Sciatic nerve (tissue), 2 donors: ENCODE data around the gene MYH6. TPM values are rescaled to one million over a fixed set of nuclear protein-coding genes. Genes with fewer than 3 reads are reported as not detected.

Experiments used
- ATAC-seq: fragments of 200-7000 bp; cut with Tn5 transposase; one replicate; pipeline ENCODE4 v1.9.1; 2020; ENCODE audit warnings: mild to moderate bottlenecking, moderate library complexity
- DNase-seq: peaks from one replicate; pipeline ENCODE4 v3.0.0-alpha.2; 2020; ENCODE audit warnings: low spot score
- intact Hi-C: fragments of 100-400 bp; cut with DNase I; formaldehyde crosslinking; loops from one replicate; pipeline ENCODE4 v1.14.2; 2022
- total RNA-seq: library from RNA; stranded (reverse); fragmentation: NEBNext Ultra II Directional; extraction: Animal tissue kit (Norgen Biotek cat#: 25700); gene quantifications from one replicate; pipeline ENCODE4 v1.2.1, GENCODE V29; 2021
- donor health status: DM: no; HTN: no; CAD: no.
- donor health status: DM: no; HTN: no; CAD: no.

MYH6 gene
- total RNA-seq, 1 donor from 2014 or later = not detected

DNA sequence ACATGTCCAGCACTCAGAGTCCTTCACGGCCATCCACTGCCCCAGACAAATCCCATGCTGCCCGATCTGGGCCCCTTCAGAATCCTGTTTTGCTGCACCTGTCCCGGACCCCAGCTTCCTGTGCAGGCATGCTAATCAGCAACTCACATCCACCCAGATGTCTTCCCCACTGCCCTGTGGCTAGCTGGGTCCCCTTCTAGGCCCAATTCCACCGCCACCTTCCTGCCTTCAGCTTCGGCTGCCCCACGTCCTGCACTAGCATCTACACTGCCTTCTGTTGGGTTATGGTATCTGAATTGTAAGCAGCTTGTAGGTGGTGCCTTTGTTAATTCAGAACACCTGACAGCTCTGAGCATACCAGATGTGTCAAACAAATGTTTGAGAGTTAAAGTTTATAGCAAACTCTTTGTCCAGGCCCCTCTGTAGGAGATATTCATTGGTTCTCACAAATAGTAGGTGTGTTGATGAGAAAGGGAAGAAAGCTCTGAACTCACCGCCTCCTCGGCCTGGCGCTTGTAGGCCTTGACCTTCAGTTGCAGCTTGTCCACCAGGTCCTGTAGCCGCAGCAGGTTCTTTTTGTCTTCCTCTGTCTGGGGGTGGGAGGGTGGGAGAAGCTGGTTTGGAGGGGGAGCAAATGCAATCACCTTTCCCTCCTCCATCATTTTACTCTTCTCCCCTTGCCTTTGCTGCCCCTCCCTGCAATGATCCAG lies 25.2 kb downstream of the MYH6 start:
- DNase-seq (no peak), ATAC-seq (no peak)
- intact Hi-C loops = no loop called here

DNA sequence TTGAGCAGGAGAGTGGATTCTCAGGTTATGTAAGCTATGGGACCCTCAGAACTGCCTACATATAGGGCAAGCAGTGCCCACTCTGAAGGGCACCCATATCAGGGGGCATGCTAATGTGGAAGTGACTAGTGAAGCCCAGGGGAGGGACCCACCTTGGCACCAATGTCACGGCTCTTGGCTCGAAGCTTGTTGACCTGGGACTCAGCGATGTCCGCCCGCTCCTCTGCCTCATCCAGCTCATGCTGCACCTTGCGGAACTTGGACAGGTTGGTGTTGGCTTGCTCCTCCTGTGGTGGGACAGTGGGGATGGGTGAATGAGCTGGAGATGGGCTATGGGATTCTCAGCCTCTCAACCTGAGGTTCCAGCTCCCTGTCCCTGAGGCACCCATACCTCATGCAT lies 25.8 kb downstream of the MYH6 start:
- ATAC-seq = no peak
- intact Hi-C loops = no loop called here
- no peak for DNase-seq

DNA sequence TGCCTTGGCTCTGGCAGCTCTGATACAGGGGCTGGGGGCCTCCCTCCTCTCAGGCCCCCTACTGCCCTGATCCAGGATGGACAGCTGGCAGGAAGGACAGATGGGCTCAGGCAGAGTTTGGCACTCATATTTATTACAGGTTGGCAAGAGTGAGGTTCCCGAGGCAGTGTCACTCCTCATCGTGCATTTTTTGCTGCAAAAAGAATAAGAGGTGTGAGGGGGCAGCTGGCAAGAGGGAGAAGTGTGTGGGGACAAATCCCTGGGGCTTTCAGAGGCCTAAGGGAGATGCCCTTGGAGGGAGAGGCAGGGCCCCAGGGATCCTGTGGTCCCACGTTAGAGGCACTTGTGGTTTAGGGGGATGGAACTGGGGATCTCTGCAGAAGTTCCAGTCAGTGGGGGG lies 26.2 kb downstream of the MYH6 start:
- no peak for ATAC-seq
- DNase-seq = no peak
- intact Hi-C loops = loop anchor here (2.0 kb wide), 1 partner anchor 53 kb away; no protein-coding TSS in a partner anchor

DNA sequence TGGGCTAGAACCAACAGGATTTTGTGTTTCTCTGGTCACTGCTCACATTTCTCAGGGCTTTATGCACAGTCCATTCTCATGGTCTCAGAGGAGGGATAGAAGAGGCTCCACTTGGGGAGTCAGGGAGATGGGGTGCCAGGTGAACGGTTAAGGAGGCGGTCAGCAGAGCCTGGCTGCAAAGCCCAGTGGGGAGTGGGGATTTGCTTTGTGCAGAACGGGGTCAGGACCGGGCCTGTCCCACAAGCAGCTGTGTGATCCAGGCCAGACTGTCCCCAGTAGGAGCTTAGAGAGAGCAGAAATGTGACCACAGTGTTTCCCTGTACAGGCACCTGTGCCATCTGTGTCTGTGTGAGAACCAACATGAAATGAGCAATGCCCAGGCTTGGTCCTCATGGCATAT lies 27.1 kb downstream of the MYH6 start:
- intact Hi-C loops = loop anchor here (2.0 kb wide), 1 partner anchor 52 kb away; no protein-coding TSS in a partner anchor
- ATAC-seq = no peak
- DNase-seq = no peak

DNA sequence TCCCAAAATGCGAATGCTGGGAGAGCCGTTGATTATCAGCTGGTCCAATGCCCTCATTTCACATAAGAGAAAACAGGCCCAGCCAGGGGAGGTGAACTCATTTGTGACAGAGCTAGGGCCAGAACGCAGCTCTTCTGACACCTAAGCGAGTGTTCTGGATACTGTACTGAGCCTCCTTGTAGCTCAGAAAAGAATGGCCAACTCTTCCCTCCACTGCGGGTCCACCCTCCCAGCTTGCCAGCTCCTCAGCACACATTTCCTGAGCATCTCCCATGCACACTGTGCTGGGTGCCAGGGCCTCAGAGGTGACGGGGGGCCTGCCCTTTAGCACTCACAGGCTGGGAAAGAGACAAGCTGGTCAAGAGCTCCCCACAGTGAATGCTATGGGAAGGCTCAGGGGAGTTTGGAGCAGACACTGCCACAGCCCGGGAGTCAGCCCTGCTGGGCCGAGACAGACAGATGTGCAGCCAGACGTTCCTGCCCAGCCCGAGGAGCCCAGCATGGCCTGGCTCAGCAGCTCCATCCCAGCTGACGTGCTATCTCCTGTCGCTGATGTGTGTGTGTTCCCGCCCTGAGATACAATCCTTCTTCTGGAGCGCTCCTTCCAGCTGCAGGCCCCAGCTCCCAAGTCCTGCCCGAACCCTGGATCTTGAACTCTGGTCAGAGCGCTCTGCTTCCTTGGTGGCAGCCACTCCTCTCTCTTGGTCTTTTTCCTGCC lies 27.7 kb downstream of the MYH6 start:
- DNase-seq = no peak
- intact Hi-C loops = loop anchor here (2.0 kb wide), 1 partner anchor 52 kb away; no protein-coding TSS in a partner anchor
- ATAC-seq = no peak

DNA sequence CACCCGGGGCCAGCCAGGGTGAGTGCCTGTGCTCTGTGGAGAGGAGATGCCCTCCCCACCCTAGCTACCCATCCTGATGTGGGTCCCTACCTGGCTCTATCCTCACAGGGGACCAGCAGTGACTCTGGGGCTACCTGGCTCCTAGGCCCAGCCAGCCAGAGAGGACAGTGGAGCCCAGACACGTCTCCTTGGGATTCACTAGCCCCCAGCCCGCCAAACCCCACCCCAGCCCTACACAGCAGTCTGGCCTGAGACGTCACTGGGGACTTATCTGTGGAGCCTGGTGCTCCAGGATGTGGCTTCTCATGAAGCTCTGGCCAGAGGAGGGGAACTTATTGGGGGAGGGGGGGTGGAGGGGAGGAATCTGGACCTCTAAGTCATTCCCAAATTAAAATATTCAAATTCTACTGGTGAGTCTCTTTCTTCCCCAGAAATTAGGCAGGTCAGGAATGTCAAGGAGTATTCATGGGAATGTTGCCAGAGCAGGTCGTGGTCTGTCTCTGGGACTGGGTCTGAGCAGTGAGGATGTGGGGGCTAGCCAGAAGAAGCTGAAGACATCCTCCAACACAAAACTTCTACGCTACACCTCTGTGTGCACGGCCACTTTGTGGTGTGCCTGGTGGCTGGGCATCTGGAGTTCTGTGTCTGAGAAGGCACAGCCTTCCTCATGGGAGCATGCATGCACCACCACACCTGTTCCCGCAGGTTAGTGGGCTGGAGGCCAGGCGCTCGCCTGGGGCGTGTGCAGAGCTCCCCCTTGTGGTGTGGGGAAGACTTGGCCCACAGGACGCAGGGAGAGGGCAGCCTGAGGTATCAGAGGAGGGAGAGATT lies 28.5 kb downstream of the MYH6 start:
- DNase-seq (peak; percentile 79), ATAC-seq (no peak)
- intact Hi-C loops = loop anchor here (2.0 kb wide), 1 partner anchor 51 kb away; no protein-coding TSS in a partner anchor

DNA sequence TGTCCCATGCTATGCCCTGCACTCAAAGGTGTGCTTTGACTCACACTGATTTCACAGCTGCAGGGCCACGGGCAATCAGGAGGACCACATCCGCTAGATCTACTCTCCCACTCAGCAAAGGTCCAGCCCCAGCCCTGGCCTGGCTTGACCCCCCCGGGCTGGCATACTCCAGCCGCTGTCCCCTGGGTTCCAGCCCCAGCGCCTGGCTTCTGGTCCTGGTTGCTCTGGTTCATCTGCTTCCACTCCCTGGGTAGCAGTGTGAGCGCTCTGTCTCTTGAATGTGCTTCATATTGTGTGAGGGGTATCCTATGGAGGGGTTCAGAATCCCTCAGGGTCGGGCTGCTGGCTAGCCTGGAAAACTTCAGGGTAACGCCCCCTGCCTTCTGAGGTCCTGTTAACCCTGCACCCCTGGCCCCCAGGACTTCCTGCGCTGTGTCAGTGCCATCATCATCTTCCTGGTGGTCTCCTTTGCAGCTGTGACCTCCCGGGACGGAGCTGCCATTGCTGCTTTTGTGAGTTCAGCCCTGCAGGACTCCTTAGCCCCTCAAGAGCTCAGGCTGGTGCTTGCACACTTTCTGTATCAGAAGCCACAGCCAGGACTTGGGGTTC lies 29.4 kb downstream of the MYH6 start:
- intact Hi-C loops = no loop called here

DNA sequence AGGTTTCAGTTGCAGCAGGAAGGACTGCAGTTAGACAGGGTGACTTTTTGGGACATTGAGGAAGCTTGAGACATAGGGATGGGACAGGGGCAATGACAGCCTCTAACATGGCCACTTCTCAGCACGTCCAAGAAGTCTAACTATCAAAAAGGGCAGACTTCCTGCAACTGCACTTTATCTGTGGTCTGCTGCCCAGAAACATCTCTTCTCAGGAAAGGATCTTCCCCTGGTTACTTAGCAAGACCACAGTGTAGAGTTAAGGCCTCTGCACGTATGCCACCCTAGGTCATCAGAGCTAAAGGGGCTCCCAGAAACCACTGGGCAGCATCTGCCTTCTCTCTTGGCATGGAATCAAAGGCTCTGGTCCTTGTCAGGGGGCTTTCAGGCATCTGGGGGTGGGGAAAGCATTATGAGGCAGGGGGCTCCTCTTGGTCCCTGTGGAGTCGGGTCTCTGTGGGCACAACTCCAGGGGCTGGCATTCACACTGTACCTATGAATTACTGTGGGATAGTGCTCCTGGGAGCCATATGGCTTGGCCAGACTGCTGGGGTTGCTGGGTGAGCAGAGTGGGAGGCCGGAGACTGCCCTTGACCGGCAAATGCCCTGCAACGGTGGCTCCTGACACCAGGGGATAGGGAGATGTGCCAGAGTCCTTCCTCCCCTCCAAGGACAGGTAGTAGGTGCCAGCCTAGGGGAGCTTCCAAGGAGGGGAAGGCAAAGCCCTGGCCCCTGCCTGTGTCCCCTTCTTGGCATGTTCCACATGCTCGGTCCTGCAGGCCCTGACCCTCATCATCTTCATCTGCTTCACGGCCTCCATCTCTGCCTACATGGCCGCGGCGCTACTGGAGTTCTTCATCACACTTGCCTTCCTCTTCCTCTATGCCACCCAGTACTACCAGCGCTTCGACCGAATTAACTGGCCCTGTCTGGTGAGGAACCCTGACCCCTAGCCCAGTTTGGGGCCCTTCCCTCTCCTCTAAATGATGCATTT lies 30.2 kb downstream of the MYH6 start:
- DNase-seq = no peak
- intact Hi-C loops = no loop called here
- ATAC-seq = no peak

More for the DNA sequence above, 29.4 kb downstream of the MYH6 start:
- DNase-seq (no peak), ATAC-seq (no peak)

DNA sequence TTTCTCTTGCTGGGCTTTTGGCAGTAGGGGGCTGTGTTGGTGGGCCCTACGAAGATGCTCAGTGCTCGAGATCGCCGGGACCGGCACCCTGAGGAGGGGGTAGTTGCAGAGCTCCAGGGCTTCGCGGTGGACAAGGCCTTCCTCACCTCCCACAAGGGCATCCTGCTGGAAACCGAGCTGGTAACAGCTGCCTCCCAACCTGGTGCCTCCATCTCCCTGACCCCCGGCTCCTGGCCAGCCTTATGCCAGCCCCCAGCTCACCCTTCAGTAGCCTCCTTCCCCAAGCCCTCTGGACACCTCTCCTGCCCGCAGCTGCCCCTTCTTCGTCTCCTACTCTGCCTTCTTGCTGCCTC lies 30.9 kb downstream of the MYH6 start:
- ATAC-seq = no peak
- no peak for DNase-seq
- intact Hi-C loops = no loop called here

DNA sequence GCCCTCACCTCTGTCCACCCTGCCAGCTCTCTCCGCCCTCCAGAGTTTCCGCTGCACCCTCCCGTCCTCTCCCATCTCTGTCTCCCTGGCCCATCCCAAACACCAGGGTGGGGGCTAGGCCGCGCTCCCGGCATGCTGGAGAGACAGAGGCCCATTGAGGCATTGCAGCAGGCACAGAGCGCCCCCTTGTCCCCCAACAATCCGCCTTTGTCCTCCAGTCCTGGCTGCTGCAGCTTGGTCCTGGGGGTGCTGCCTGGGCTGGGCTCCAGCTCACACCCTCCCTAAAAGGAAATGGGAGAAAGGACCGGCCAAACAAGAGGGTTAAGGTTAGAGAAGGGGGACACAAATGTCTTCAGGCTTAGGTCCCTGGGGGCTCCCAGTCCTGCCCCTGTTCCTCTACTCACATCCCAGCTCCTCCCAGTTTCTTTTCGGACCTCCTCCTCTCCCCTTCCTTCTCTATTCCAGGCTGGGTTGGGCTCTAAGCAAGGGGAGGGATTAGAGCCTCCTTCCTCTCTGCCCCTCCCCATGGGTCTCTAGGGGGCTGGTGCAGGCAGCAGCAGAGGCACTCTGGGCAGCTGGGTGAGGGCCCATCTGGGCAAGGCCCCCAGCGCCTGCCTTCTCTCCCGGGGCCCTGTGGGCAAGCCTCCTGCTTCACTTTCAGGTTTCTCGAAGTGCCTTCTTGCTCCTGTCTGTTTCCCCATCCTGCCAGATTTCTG lies 31.4 kb downstream of the MYH6 start, which contains the start of gene CMTM5:
Gene CMTM5 (plus strand): TSS at position 565 of the 716 bp plus-strand sequence. CDS start 206 bp downstream, outside the sequence.
- ATAC-seq = peak; percentile 91
- intact Hi-C loops = no loop called here
- peak; percentile 89 for DNase-seq

DNA sequence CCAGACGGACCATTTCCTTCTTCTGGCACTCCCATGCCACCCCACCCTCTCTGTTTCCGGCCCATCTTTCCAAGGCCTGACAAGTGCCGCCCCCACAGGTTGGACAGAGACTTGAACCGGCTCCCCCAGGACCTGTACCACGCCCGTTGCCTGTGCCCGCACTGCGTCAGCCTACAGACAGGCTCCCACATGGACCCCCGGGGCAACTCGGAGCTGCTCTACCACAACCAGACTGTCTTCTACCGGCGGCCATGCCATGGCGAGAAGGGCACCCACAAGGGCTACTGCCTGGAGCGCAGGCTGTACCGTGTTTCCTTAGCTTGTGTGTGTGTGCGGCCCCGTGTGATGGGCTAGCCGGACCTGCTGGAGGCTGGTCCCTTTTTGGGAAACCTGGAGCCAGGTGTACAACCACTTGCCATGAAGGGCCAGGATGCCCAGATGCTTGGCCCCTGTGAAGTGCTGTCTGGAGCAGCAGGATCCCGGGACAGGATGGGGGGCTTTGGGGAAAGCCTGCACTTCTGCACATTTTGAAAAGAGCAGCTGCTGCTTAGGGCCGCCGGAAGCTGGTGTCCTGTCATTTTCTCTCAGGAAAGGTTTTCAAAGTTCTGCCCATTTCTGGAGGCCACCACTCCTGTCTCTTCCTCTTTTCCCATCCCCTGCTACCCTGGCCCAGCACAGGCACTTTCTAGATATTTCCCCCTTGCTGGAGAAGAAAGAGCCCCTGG lies 32.4 kb downstream of the MYH6 start:
- ATAC-seq (no peak), DNase-seq (no peak)
- intact Hi-C loops = no loop called here

DNA sequence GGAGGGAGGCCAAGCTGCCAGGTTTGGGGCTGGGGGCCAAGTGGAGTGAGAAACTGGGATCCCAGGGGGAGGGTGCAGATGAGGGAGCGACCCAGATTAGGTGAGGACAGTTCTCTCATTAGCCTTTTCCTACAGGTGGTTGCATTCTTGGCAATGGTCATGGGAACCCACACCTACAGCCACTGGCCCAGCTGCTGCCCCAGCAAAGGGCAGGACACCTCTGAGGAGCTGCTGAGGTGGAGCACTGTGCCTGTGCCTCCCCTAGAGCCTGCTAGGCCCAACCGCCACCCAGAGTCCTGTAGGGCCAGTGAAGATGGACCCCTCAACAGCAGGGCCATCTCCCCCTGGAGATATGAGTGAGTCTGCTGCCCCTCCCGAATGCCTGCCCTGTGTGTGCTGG lies 35.0 kb downstream of the MYH6 start:
- DNase-seq (no peak), ATAC-seq (no peak)
- intact Hi-C loops = no loop called here

DNA sequence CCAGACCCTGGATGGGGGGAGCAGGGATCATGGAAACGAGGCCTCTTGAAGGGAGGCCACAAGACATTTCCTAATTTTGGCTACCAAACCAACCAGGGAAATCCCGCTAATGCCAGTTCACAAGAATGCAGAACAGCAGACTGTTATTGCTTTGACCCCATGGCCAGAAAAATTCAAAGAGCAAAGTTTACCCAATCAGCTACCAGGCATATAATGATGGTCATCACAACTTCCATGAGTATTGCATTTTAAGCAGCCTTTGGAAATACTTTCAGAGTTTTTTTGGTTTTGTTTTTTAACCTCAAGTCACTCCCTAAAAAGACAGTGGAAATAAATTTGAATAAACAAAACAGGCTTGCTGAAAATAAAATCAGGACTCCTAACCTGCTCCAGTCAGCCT lies 35.6 kb downstream of the MYH6 start, which contains the start of gene IL25:
Gene IL25 (plus strand): TSS at position 301 of the 400 bp plus-strand sequence.
- DNase-seq = no peak
- intact Hi-C loops = no loop called here
- no peak for ATAC-seq

DNA sequence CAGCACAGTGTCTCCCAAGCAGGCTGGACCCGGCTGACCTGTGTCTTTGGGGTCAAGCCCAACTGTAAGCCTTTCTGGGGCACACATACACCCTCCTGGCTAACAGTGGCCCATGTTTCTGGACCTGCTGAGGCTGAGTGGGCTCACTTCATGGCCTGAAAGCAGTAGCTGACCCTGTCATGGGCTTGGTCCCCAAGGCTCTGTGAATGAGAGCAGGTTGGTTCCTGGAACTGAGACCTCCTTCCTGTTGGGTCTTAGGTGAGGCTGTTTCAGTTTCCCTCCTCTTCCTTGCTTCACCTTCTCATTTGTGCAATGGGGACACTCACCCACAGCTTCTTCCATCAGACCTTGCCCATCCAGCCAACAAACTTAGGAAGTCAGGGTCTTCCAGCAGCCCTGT lies 36.2 kb downstream of the MYH6 start:
- no peak for DNase-seq
- intact Hi-C loops = no loop called here
- ATAC-seq = no peak

DNA sequence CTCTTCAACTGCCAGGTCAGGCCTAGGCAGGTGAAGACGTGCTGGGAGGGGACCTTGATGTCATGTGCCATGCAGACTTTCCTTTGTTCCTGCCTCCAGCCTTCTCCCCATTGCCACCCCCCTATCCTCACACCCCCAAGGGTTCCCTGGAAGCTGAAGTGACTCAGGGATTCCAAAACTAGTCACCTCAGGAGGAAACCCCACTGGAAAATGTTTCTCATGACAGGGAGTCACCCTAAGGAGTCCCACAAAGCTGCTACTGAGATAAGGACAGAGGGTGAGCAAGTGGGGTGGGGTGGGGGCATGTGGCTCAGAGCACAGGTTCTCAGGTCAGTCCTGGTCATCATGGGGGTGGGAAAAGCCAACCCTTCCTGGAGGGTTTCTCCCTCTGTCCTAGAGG lies 37.9 kb downstream of the MYH6 start:
- no peak for ATAC-seq
- intact Hi-C loops = no loop called here
- no peak for DNase-seq

DNA sequence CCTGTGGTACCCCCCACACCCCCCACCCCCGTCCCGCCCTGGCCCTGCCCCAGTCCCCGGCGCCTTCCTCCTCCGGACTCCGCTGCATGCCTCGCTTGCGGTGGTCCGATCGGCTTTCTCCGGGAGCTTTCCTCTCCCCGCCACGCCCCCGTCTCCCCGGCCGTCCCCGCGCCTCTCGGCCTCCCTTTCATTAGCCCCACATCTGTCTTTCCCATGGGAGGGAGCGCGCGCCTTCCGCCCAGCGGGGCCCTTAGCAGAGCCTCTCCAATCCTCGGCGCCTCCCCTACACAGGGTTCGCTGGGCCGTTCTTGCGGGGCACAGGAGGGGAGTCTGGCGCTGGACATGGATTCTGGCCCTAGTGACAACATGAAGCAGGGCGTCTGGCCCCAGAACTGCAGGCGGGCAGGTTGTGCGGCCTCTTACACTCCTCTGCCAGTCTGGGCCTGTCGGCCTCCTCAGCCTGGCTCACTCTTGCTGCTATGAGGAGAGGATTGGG lies 41.6 kb downstream of the MYH6 start:
- DNase-seq (peak; percentile 89), ATAC-seq (peak; percentile 70)
- intact Hi-C loops = no loop called here
